Large intestine (tissue), 3 donors: ENCODE data around the gene TOLLIP. TPM values are rescaled to one million over a fixed set of nuclear protein-coding genes. Genes with fewer than 3 reads are reported as not detected.
A peak's percentile ranks its signal among the peaks of the same experiment; 100 is the strongest.

Experiments used
- DNase-seq, 2 donors: peaks; one replicate each; pipeline versions ENCODE4 v3.0.0 to v3.0.0-alpha.2; 2013
- H3K27ac ChIP-seq: one replicate; pipeline ENCODE4 v1.5.1; 2013; ENCODE audit warnings: low read length
- H3K27me3 ChIP-seq: 2 replicates; pipeline ENCODE4 v1.6.1; 2013; ENCODE audit warnings: low read length; ENCODE audit not compliant: control insufficient read depth, insufficient read depth
- H3K36me3 ChIP-seq: 2 replicates; pipeline ENCODE4 v1.6.1; 2013; ENCODE audit warnings: low read length; ENCODE audit not compliant: control insufficient read depth, insufficient read depth
- H3K4me1 ChIP-seq: one replicate; pipeline ENCODE4 v1.6.1; 2013; ENCODE audit warnings: low read length; ENCODE audit not compliant: control insufficient read depth, insufficient read depth
- H3K4me3 ChIP-seq: one replicate; pipeline ENCODE4 v1.5.1; 2013; ENCODE audit warnings: low read length
- H3K9me3 ChIP-seq: one replicate; pipeline ENCODE4 v1.6.1; 2013; ENCODE audit warnings: mild to moderate bottlenecking, low read depth, low read length, moderate library complexity; ENCODE audit not compliant: control insufficient read depth
- WGBS: methylation state at CpG from one replicate; pipeline ENCODE4 v1.1.5; 2013; ENCODE audit warnings: low lambda C conversion rate; ENCODE audit not compliant: insufficient coverage; 5-methylcytosine and 5-hydroxymethylcytosine counted together
- polyA plus RNA-seq: library from polyadenylated mRNA; unstranded; fragments of 120-200 nt; gene quantifications from one replicate; pipeline ENCODE4 v1.2.1, GENCODE V29; 2013

TOLLIP gene
- polyA plus RNA-seq, 1 donor = 48.3 TPM

- peaks cover 32% of the 10 kb centered on the region for H3K4me1 ChIP-seq
- DNase-seq = no peak
- H3K27ac ChIP-seq = no peak overlapping the region
- no peaks in the 10 kb centered on the region for H3K27me3 ChIP-seq
- no CpG with 5 or more reads among the region's 15 CpGs for WGBS
- H3K9me3 ChIP-seq = no peaks in the 10 kb centered on the region
- H3K36me3 ChIP-seq = peaks cover 9% of the 10 kb centered on the region
- no peak overlapping the region for H3K4me3 ChIP-seq
Measured at GRCh38 chr11:1310772-1311468, 1.5 kb upstream of the TOLLIP start.

GRCh38 chr11:1310318-1310687, 871 bp upstream of the TOLLIP start:
- Histone ChIP-seq H3K4me3 (peak overlapping the region; percentile 78), H3K9me3 (no peaks in the 10 kb centered on the region), H3K27me3 (no peaks in the 10 kb centered on the region), H3K4me1 (peaks cover 37% of the 10 kb centered on the region), H3K36me3 (peaks cover 9% of the 10 kb centered on the region), H3K27ac (peak overlapping the region; percentile 95)
- WGBS = 81% methylated on average over 6 of the region's 18 CpGs
- no peak for DNase-seq

- Histone ChIP-seq H3K9me3 (no peaks in the 10 kb centered on the region), H3K27ac (peak overlapping the region; percentile 26), H3K27me3 (no peaks in the 10 kb centered on the region), H3K4me1 (peaks cover 48% of the 10 kb centered on the region), H3K36me3 (peaks cover 9% of the 10 kb centered on the region), H3K4me3 (peak overlapping the region; percentile 86)
- DNase-seq = peak in 1 of 2 donors; percentile 68
- WGBS = no CpG with 5 or more reads among the region's 58 CpGs
Measured at GRCh38 chr11:1308743-1309497, 512 bp downstream of the TOLLIP start.

DNA sequence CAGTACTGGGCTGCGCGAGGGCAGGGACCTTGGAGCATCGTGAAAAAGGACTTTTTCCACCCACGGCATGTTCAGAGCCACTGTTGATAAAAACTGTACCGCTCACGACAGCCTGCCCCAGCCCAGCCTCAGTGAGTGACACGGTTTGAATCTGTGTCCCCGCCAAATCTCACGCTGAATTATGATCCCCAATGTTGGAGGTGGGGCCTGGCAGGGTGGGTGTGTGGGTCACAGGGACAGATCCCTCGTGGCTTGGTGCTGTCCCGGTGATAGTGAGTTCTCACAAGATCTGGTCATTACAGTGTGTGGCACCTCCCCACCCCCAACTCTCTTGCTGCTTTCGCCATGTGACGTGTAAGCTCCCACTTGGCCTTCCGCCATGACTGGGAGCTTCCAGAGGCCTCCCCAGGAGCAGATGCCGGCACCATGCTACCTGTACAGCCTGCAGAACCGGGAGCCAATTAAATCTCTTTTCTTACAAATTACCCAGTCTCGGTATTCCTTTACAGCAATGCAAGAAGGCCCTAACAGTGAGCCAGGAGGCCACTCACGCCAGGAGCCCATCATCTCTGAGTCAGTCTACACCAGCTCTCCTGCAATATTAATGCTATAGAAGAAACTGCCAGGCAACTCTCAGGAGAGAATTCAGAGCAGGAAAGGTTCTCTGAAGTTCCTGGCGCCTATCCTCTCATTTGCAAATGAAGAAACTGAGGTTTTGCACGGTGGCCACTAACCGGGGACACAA, 1.3 kb downstream of the TOLLIP start:
- peaks cover 3% of the 10 kb centered on the region for H3K9me3 ChIP-seq

GRCh38 chr11:1307163-1307870, 2.1 kb downstream of the TOLLIP start:
- H3K9me3 ChIP-seq = peaks cover 4% of the 10 kb centered on the region
- H3K4me1 ChIP-seq = peaks cover 63% of the 10 kb centered on the region
- H3K27ac ChIP-seq = peak overlapping the region; percentile 95
- no peaks in the 10 kb centered on the region for H3K27me3 ChIP-seq
- WGBS = no CpG with 5 or more reads among the region's 21 CpGs
- peaks cover 15% of the 10 kb centered on the region for H3K36me3 ChIP-seq
- no peak overlapping the region for H3K4me3 ChIP-seq
- DNase-seq = no peak

More for the DNA sequence above, 1.3 kb downstream of the TOLLIP start:
- Histone ChIP-seq H3K27me3 (no peaks in the 10 kb centered on the region), H3K27ac (no peak overlapping the region), H3K4me1 (peaks cover 54% of the 10 kb centered on the region), H3K36me3 (peaks cover 13% of the 10 kb centered on the region), H3K4me3 (peak overlapping the region; percentile 86)
- no peak for DNase-seq
- WGBS = no CpG with 5 or more reads among the region's 21 CpGs

DNA sequence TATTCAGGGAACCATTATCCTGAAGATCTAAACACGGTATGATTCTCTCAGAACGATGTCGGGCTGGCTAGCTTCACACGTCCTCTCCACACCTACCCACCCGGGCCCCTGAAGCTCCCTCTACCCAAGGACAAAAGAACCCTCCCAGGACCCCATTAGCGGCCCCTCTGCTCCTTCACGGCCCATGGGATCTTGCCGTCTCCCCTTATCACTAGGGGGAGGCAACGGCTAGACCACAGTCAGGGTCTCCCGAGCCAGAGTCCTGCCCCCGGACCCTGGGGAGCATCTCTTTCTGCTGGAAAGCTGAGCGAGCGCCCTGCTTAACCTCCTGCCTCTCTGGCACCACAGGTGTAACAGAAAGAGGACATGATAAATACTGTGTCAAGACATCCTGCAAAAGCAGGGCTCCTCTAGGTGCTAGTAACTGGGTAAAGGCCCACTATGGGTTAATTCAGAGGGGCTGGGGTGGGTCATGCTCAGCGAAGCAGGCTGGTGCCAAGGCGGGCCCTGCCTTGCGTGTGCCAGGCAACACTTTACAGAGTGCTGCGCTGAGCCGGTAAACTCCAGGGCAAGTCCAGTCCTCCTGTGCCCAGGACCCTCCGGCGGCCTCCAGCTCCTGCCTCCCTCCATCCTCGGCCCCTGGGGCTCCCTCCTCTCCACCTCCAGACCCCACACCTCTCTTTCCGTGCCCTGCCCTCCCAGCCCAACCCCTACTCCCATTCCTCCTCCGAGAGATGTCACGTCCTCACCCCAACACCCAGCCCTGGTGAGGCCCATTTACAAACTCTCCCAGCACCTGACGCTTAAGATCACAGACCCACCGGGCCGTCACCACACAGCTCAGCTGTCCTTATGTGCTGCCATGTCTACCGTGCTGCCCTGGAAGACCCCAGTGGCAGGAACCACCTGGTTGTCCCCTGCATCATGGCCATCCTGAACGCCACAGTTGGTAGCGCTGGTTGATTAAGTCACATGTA, 3.0 kb downstream of the TOLLIP start:
- no CpG with 5 or more reads among the region's 30 CpGs for WGBS
- H3K36me3 ChIP-seq = peaks cover 15% of the 10 kb centered on the region

GRCh38 chr11:1305501-1306056, 3.9 kb downstream of the TOLLIP start:
- no CpG with 5 or more reads among the region's 27 CpGs for WGBS
- Histone ChIP-seq H3K27ac (peak overlapping the region; percentile 95), H3K9me3 (peaks cover 6% of the 10 kb centered on the region), H3K27me3 (no peaks in the 10 kb centered on the region), H3K4me3 (peak overlapping the region; percentile 28), H3K4me1 (peaks cover 74% of the 10 kb centered on the region), H3K36me3 (peaks cover 16% of the 10 kb centered on the region)
- peak; percentile 59 to 80 for DNase-seq

More for the DNA sequence above, 3.0 kb downstream of the TOLLIP start:
- peak overlapping the region; percentile 95 for H3K27ac ChIP-seq
- H3K4me1 ChIP-seq = peaks cover 71% of the 10 kb centered on the region
- no peaks in the 10 kb centered on the region for H3K27me3 ChIP-seq
- peaks cover 4% of the 10 kb centered on the region for H3K9me3 ChIP-seq
- peak overlapping the region; percentile 28 for H3K4me3 ChIP-seq
- DNase-seq = no peak

DNA sequence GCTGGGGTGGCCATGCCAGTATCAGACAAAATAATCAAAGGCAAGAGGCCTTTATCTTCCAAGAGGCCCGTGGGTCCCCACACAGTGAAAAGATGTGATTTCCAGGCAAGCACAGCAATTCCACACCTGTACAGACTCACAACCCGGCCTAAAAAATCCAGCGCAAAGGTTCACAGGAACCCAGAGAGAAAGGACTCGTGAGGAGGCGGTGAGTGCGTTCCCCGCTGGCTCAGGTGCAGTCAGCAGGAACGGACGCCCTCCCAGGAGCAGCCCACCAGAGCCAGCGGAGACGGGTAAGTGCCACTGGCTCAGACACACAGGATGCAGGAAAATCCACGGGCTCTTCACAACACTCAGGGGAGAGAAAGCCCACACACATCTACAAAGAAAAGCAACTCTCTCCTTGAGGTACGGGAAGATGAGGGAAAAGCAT, 4.4 kb downstream of the TOLLIP start:
- WGBS = 40% methylated on average over 1 of the region's 13 CpGs
- no peaks in the 10 kb centered on the region for H3K27me3 ChIP-seq
- peak overlapping the region; percentile 28 for H3K4me3 ChIP-seq
- H3K27ac ChIP-seq = peak overlapping the region; percentile 95
- peaks cover 71% of the 10 kb centered on the region for H3K4me1 ChIP-seq
- no peak for DNase-seq
- peaks cover 18% of the 10 kb centered on the region for H3K36me3 ChIP-seq
- peaks cover 7% of the 10 kb centered on the region for H3K9me3 ChIP-seq

DNA sequence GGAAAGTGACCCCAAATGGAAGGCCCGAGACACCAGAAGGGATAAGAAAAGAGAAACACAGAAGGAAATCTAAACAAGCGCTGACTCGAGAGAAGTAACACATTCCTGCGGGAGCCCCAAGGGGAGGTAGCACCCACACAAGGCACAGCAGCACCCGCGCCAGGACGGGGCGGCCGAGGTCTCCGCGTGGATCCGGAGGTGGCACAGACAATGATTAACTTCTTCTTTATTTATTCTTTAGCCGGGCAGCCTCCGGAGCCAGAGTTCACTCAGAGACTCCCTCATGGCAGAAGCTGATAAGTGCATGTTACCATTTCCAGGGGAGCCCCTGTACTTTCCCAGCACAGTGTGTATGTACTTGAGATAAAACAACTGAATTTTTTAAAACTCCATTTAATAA, 5.1 kb downstream of the TOLLIP start:
- Histone ChIP-seq H3K4me1 (peaks cover 76% of the 10 kb centered on the region), H3K9me3 (peaks cover 10% of the 10 kb centered on the region), H3K4me3 (no peak overlapping the region), H3K27ac (peak overlapping the region; percentile 95), H3K36me3 (peaks cover 20% of the 10 kb centered on the region), H3K27me3 (no peaks in the 10 kb centered on the region)
- DNase-seq = peak; percentile 86 to 95
- no CpG with 5 or more reads among the region's 14 CpGs for WGBS
